Lung (tissue), 12 donors: ENCODE data around the gene GPR137. TPM values are rescaled to one million over a fixed set of nuclear protein-coding genes. Genes with fewer than 3 reads are reported as not detected.
A peak's percentile ranks its signal among the peaks of the same experiment; 100 is the strongest.

ENCODE experiments used
- ATAC-seq: fragments of 200-7000 bp; cut with Tn5 transposase; one replicate; pipeline ENCODE4 v1.9.1; 2020; ENCODE audit warnings: moderate number of reproducible peaks; ENCODE audit not compliant: insufficient read depth, low FRiP score
- DNase-seq, 3 donors: peaks; one replicate each; pipeline ENCODE4 v3.0.0-alpha.2; 2013 to 2017
- H3K27ac ChIP-seq, 2 donors: one replicate each; pipeline ENCODE4 v1.5.1; 2013; ENCODE audit warnings: mild to moderate bottlenecking in 2 of 2, moderate library complexity in 2 of 2, control low read depth in 1 of 2, inconsistent platforms in 1 of 2, low read depth in 1 of 2, low read length in 1 of 2
- H3K27me3 ChIP-seq, 3 donors: one replicate each; pipeline ENCODE4 v1.5.1; 2013; ENCODE audit warnings: low read length in 2 of 3; ENCODE audit not compliant: control insufficient read depth in 3 of 3, insufficient read depth in 3 of 3
- H3K36me3 ChIP-seq, 4 donors: one replicate each; pipeline ENCODE4 v1.5.1; 2013; ENCODE audit warnings: low read length in 4 of 4, mild to moderate bottlenecking in 1 of 4, moderate library complexity in 1 of 4; ENCODE audit not compliant: control insufficient read depth in 4 of 4, insufficient read depth in 4 of 4
- H3K4me1 ChIP-seq, 5 donors: one replicate each; pipeline ENCODE4 v1.5.1; 2013; ENCODE audit warnings: low read length in 5 of 5, mild to moderate bottlenecking in 2 of 5, moderate library complexity in 1 of 5; ENCODE audit not compliant: control insufficient read depth in 5 of 5, insufficient read depth in 5 of 5
- H3K4me3 ChIP-seq: one replicate; pipeline ENCODE4 v1.5.1; 2013; ENCODE audit warnings: mild to moderate bottlenecking, control low read depth, moderate library complexity
- H3K9ac ChIP-seq, 2 donors: one replicate each; pipeline ENCODE4 v1.5.1; 2013; ENCODE audit warnings: low read length in 2 of 2, control low read depth in 1 of 2; ENCODE audit not compliant: insufficient read depth in 1 of 2
- H3K9me3 ChIP-seq, 4 donors: one replicate each; pipeline ENCODE4 v1.5.1; 2013; ENCODE audit warnings: low read length in 3 of 4, mild to moderate bottlenecking in 1 of 4, moderate library complexity in 1 of 4; ENCODE audit not compliant: control insufficient read depth in 4 of 4, insufficient read depth in 3 of 4
- WGBS, 2 donors: extraction: QIAGEN DNeasy Blood & Tissue Kit; methylation state at CpG; one replicate each; pipeline ENCODE4 v1.1.7; 2013; 5-methylcytosine and 5-hydroxymethylcytosine counted together
- polyA plus RNA-seq, 2 donors: library from polyadenylated mRNA; stranded (reverse); fragments of 200-250 nt; gene quantifications; one replicate each; pipeline ENCODE4 v1.2.1, GENCODE V29; 2013
- total RNA-seq, 2 donors: library from RNA; depleted of rRNA in 1 of 2; stranded (reverse); fragments of >200 nt in 1 of 2; gene quantifications; one replicate each; pipeline ENCODE4 v1.2.1, GENCODE V29; 2014 to 2021
- TF ChIP-seq, protein P1 (sequence below): IDR thresholded peaks from 2 replicates; pipeline ENCODE4 v1.5.1; 2012; ENCODE audit warnings: mild to moderate bottlenecking; ENCODE audit errors: control extremely low read depth, extremely low read depth
- donor health status: control.
- donor health status: control.
- donor health status: Bipolar disorder and iron deficiency.
- donor health status: healthy.
- donor health status: DM: yes; HTN: yes; CAD: no.

The GPR137 gene
- total and polyA plus RNA-seq, 4 donors, result 14.5 to 59.1 (median 27.5) TPM

DNA sequence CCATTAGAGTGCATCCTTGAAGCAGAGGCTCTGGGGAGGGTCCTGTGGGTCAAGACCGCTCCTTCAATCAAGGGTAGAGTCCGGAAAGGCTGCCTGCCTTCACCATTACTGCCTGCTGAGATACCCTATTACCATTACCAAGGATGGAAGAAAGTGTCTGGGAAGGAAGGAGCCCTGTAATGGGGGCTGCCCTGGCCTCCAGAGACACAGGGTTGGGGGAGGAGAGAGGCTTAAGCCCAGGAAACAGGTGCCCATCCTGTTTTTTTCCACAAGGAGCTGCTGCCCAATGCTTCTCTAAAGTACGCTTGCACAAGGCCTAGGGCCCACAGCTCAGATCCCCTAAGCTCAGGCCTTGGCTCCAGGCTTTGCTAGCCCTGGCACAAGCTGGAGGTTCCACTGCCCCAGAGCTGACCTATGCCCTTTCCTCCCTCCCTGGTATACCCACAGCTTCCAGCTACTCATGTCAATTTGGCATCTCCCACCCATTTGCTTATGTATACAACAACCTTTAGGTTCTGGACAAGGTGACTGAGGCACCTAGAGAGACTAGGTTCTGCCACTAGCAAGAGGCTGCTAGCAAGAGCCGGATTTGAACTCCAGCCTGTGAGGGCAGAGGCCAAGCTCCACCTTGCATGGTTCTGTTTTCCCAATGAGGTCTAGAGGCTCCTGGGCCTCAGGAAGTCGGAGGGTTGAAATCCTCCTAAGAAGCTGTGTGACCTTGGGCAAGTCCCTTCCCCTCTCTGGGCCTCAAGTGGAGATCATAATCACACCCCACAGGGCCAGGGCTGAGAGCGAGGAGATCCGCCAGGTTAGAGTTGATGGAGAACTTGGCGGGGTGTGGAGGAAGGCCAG, 35.9 kb upstream of the GPR137 start:
- Histone ChIP-seq H3K4me1 (peaks cover 0 to 34% (median 14%) of the 10 kb centered on the region in 5 donors), H3K27ac (no peak overlapping the region), H3K27me3 (no peaks in the 10 kb centered on the region), H3K36me3 (peaks cover 0 to 5% (median under 1%) of the 10 kb centered on the region in 4 donors), H3K9ac (no peak overlapping the region), H3K4me3 (no peak overlapping the region), H3K9me3 (no peaks in the 10 kb centered on the region)
- TF ChIP-seq, protein P1, sequence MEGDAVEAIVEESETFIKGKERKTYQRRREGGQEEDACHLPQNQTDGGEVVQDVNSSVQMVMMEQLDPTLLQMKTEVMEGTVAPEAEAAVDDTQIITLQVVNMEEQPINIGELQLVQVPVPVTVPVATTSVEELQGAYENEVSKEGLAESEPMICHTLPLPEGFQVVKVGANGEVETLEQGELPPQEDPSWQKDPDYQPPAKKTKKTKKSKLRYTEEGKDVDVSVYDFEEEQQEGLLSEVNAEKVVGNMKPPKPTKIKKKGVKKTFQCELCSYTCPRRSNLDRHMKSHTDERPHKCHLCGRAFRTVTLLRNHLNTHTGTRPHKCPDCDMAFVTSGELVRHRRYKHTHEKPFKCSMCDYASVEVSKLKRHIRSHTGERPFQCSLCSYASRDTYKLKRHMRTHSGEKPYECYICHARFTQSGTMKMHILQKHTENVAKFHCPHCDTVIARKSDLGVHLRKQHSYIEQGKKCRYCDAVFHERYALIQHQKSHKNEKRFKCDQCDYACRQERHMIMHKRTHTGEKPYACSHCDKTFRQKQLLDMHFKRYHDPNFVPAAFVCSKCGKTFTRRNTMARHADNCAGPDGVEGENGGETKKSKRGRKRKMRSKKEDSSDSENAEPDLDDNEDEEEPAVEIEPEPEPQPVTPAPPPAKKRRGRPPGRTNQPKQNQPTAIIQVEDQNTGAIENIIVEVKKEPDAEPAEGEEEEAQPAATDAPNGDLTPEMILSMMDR, result no peak
- DNase-seq (no peak), ATAC-seq (no peak)
- 84 to 87% methylated on average over 8 of the region's 8 CpGs for WGBS, 2 donors

DNA sequence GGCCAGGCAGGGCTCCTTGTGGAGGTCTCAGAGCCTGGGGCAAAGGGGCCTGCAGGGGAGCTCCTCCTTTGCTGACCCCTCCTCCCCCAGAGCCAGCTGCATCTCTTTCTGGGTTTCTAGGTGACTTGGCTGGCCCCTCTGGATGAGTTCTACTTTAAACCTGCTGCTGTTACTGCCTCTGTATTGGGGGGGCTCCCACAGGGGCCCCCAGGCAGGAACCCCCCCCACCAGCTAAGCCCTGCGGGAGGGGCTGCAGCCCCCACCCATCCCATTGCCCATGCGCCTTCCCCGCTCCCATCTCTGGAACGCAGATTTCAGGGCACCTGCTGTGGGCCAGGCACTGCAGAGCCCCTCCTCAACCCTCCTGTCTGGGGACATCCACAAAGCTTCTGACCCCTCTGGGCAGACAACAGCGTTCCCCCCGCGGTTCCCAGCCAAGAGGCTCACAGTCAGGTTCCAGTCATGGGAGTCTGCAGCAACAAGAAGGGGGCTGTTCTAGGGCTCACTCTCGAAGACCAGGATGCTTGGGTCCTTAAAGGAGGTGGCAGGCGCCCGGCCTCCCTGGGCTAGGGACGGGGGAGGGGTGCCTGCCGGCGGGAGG, 35.1 kb upstream of the GPR137 start:
- H3K27me3 ChIP-seq, result no peaks in the 10 kb centered on the region
- ATAC-seq (no peak), DNase-seq (peak in 1 of 3 donors; percentile 26)
- H3K9ac ChIP-seq, result no peak overlapping the region
- H3K27ac ChIP-seq, result no peak overlapping the region
- H3K4me3 ChIP-seq, result no peak overlapping the region
- TF ChIP-seq, protein P1, result no peak
- WGBS, 2 donors, result 23 to 27% methylated on average over 13 of the region's 13 CpGs
- H3K4me1 ChIP-seq, result peaks cover 0 to 28% (median 12%) of the 10 kb centered on the region in 5 donors
- H3K36me3 ChIP-seq, result peaks cover 0 to 11% (median 2%) of the 10 kb centered on the region in 4 donors
- no peaks in the 10 kb centered on the region for H3K9me3 ChIP-seq

DNA sequence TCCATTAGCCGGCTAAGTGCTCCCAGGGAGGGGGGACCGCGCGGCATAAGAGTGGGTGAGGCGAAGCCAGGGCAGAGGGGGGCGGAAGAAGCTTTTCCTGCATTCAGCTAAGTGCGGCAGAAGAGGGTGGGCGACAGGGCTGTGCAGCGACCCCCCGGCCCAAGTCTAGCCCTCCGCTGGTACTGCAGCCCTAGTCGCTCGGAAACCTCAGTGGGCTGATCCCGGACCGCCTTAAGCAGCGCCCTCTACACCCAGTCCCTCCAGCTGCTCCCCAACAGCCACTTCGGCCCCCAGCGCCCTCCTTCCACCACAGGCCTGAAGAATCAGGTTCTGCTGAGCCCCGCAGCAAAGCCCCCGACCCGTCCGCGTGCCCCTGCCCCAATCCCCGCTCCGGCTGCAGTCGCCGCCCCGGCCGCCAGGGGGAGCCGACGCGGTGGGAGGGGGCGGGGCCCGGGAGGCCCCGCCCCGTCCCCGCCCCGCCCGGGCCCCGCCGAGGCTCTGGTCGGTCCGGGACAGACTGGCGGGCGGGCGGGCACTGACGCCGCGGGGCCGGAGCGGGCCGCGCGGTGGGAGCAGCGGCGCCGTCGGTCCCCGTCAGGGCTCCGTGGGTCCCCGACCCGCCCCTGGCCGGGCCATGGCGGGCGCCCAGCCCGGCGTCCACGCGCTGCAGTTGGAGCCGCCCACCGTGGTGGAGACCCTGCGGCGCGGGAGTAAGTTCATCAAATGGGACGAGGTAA, 34.5 kb upstream of the GPR137 start, which contains the start of gene PLCB3:
PLCB3 (plus strand) TSS at position 515 of the 737 bp plus-strand sequence; CDS start at position 635, 120 bp downstream.
- Histone ChIP-seq H3K27ac (peak within 1 kb of the TSS; percentile 24 to 63), H3K4me3 (peak within 1 kb of the TSS; percentile 62), H3K9ac (peak within 1 kb of the TSS in 1 of 2 donors; percentile 58), H3K9me3 (no peaks in the 10 kb centered on the region), H3K36me3 (peaks cover 0 to 17% (median 2%) of the 10 kb centered on the region in 4 donors), H3K4me1 (peaks cover 0 to 26% (median 9%) of the 10 kb centered on the region in 5 donors), H3K27me3 (no peaks in the 10 kb centered on the region)
- 1% methylated on average over 63 to 75 of the region's 75 CpGs for WGBS, 2 donors
- ATAC-seq, result peak; percentile 73
- TF ChIP-seq, protein P1, result peak; percentile 35
- peak; percentile 44 to 70 (median 49) for DNase-seq
